Stomach (tissue), 4 donors: ENCODE results near the gene ASTN2.

Experiments
- EP300 ChIP-seq: sonication (generic); formaldehyde crosslinking; IDR thresholded peaks from one replicate; pipeline ENCODE4 v1.6.1; 2017; ENCODE audit warnings: antibody characterized with exemption
- POLR2A ChIP-seq, 4 donors: fragments of 450-650 bp; IDR thresholded peaks; one replicate each; pipeline ENCODE4 v1.6.1; 2016; ENCODE audit warnings: antibody characterized with exemption in 4 of 4, control low read depth in 2 of 4, mild to moderate bottlenecking in 1 of 4, moderate library complexity in 1 of 4
- POLR2AphosphoS5 ChIP-seq, 3 donors: sonication (generic); formaldehyde crosslinking; IDR thresholded peaks; one replicate each; pipeline ENCODE4 v1.6.1; 2016; ENCODE audit warnings: antibody characterized with exemption in 3 of 3
- TF ChIP-seq, protein P1 (sequence below), 7 experiments: fragments of 450-650 bp in 4 of 7; fragments of 200-600 bp in 3 of 7; sonication (generic) in 3 of 7; IDR thresholded peaks; one replicate each; pipeline ENCODE4 v1.5.1; 2016 to 2019; ENCODE audit warnings: antibody characterized with exemption in 7 of 7, control low read depth in 2 of 7, mild to moderate bottlenecking in 1 of 7

DNA sequence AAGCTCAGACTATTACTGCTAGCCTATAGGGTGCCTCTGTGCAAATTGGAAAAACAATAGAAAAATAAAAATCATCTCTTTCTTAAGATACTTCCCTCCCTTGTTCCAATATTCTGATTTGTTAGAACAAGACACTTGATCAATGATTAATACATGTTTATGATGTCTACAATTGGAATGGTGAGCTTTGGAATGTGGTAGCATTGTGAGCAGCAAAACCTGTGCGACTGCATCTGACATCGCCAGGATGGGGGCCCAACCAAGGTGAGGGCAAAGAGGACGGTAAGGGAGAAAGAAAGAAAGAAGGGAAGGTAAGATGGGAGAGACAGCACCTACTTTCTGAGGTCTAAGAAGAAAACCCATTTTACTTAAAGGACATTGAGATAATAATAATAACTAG lies 910.8 kb downstream of the ASTN2 start:
- TF ChIP-seq, protein P1, sequence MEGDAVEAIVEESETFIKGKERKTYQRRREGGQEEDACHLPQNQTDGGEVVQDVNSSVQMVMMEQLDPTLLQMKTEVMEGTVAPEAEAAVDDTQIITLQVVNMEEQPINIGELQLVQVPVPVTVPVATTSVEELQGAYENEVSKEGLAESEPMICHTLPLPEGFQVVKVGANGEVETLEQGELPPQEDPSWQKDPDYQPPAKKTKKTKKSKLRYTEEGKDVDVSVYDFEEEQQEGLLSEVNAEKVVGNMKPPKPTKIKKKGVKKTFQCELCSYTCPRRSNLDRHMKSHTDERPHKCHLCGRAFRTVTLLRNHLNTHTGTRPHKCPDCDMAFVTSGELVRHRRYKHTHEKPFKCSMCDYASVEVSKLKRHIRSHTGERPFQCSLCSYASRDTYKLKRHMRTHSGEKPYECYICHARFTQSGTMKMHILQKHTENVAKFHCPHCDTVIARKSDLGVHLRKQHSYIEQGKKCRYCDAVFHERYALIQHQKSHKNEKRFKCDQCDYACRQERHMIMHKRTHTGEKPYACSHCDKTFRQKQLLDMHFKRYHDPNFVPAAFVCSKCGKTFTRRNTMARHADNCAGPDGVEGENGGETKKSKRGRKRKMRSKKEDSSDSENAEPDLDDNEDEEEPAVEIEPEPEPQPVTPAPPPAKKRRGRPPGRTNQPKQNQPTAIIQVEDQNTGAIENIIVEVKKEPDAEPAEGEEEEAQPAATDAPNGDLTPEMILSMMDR (IDR thresholded peaks at IDR 0.05) = no peak
- TF ChIP-seq EP300 (no peak), POLR2A (IDR thresholded peaks at IDR 0.05) (no peak), POLR2AphosphoS5 (IDR thresholded peaks at IDR 0.05) (no peak)
